OCI-LY1 (cell line): ENCODE measurements around the gene DEPDC5.

ENCODE experiments used
- CTCF ChIP-seq: fragments of 200-600 bp; sonication (generic), shearing (Covaris generic); IDR thresholded peaks from 2 replicates; pipeline ENCODE4 v1.5.1; 2017; ENCODE audit warnings: mild to moderate bottlenecking, antibody characterized with exemption, low read length, moderate library complexity, mixed read lengths
- EZH2 ChIP-seq: fragments of 200-600 bp; sonication (generic), shearing (Covaris generic); IDR thresholded peaks from 2 replicates; pipeline ENCODE4 v1.8.0; 2017; ENCODE audit warnings: borderline replicate concordance, mixed run types, mild to moderate bottlenecking, antibody characterized with exemption, low read length, moderate library complexity, mixed read lengths

DNA sequence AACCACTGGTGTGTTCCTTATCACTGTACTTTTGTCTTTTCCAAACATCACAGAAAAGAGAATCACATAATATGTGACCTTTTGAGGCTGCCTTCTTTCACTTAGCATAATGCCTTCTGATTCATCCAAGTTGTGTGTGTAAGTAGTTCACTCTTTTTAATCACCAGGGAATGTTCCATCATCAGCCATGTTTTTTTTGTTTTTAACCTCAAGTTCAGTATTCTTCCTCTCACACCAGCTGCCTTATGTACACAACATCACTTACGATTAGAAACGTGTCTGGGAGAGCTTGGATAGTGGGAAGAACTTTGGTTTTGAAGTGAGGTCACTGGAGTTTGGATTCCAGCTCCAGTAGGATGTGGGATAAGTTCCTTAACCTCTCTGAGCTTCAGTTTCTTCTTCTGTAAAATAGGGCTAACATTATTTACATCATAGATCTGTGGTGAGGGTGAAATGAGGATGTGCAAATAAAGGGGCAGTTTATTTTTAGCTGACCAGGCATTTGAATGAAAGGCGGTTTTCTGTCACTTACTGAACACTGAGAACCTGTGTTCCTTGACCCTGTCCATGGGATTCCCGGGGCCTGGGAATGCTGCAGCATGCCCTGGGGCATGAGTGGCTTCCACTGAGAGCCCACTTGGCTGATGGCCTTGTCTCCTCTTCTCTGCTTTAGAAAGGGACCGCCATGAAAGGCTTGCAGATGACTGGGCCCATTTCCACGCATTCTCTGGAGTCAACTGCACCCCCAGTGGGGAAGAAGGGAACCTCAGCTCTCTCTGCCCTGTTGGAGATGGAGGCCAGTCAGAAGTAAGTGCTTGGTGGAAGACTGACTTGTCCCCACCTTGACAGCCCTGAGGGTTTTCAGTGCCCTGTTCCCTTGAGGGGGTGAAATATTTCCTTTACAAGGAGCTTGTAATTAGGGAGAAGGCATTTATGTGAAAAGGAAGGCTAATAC is 92.6 kb downstream of the DEPDC5 start:
- TF ChIP-seq CTCF (peak; percentile 21; the same call in 1 of the 2 replicates), EZH2 (no peak)
